Measurements from ENCODE around the gene PGD.

PGD gene

DNA sequence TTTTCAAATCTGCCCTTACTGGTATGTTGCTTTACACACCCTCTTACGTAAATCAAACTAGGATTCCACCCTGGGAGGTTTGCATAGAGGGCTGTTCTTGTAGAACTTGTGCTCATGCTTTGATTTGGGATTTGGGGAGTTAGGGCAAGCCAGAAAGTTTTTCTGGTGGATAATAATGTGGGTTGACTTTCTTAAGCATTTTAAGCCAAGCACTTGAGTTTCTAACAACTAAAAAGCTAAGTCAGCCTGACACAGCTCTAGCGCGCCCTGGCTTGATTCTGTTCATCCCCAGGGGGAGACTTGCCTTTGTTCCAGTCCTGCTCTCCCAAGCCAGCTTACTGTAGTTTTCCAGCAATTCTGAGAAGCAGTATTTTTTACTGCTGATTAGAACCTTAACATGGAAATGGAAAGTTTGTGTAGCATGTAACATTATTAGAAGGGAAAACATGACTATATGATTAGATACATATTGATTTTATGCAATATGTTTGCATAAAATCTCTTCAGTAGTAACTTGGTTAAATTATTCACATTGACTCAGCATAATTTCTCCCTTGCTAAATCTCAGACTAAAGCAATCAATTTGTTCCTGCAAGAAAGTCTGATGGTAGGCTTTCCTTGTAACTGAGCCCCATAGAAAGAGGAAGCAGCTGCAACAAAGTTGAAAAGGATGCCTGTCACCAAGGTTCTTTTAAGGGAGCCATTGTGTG lies 11.0 kb upstream of the PGD start:
- TF ChIP-seq ZNF565 (CRISPR knock-in tag; conservative IDR thresholded peaks at IDR 0.05; ENCODE audit: low read depth) (no peak), ISL1 (CRISPR knock-in tag; IDR thresholded peaks at IDR 0.05) (no peak), CSDC2 (CRISPR knock-in tag; IDR thresholded peaks at IDR 0.05) (no peak), ZFP3 (CRISPR knock-in tag; IDR thresholded peaks at IDR 0.05) (no peak), ZNF8 (CRISPR knock-in tag; IDR thresholded peaks at IDR 0.05) (no peak)
- TF ChIP-seq, protein P1, sequence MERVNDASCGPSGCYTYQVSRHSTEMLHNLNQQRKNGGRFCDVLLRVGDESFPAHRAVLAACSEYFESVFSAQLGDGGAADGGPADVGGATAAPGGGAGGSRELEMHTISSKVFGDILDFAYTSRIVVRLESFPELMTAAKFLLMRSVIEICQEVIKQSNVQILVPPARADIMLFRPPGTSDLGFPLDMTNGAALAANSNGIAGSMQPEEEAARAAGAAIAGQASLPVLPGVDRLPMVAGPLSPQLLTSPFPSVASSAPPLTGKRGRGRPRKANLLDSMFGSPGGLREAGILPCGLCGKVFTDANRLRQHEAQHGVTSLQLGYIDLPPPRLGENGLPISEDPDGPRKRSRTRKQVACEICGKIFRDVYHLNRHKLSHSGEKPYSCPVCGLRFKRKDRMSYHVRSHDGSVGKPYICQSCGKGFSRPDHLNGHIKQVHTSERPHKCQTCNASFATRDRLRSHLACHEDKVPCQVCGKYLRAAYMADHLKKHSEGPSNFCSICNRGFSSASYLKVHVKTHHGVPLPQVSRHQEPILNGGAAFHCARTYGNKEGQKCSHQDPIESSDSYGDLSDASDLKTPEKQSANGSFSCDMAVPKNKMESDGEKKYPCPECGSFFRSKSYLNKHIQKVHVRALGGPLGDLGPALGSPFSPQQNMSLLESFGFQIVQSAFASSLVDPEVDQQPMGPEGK (CRISPR knock-in tag; IDR thresholded peaks at IDR 0.05; ENCODE audit: borderline replicate concordance): no peak
- peak; percentile 87 for ATAC-seq

DNA sequence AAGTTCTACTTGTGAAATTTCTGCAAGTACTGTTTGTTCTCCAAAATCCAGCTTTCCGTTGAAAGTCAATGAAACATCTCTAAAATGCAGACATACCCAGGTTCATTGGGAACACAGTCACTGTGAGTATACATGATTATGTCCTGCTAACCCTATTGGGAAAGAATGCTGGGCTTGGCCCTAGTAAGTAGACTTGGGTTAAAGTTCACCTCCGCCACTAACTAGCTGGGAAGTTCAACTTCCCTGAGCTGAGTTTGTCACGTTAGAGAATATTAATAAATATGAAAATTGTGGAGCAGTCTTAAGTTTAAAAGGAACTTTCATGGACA lies 10.5 kb upstream of the PGD start:
- TF ChIP-seq BACH2 (CRISPR knock-in tag; IDR thresholded peaks at IDR 0.05; ENCODE audit: borderline replicate concordance) (no peak), GLIS3 (CRISPR knock-in tag; IDR thresholded peaks at IDR 0.05) (no peak), ARNTL (CRISPR knock-in tag; IDR thresholded peaks at IDR 0.05; ENCODE audit: borderline replicate concordance, low read depth) (no peak), PPARA (CRISPR knock-in tag; IDR thresholded peaks at IDR 0.05; ENCODE audit: borderline replicate concordance) (no peak), ZFP3 (CRISPR knock-in tag; IDR thresholded peaks at IDR 0.05) (no peak), SNAI2 (CRISPR knock-in tag; IDR thresholded peaks at IDR 0.05) (no peak), TCF4 (CRISPR knock-in tag; IDR thresholded peaks at IDR 0.05; ENCODE audit: borderline replicate concordance) (no peak), RARB (CRISPR knock-in tag; IDR thresholded peaks at IDR 0.05) (no peak), OSR1 (CRISPR knock-in tag; IDR thresholded peaks at IDR 0.05) (no peak), ZNF565 (CRISPR knock-in tag; conservative IDR thresholded peaks at IDR 0.05; ENCODE audit: low read depth) (no peak), ZNF8 (CRISPR knock-in tag; IDR thresholded peaks at IDR 0.05) (no peak), ZNF70 (CRISPR knock-in tag; IDR thresholded peaks at IDR 0.05) (no peak), TOX (CRISPR knock-in tag; IDR thresholded peaks at IDR 0.05; ENCODE audit: borderline replicate concordance) (no peak)
- TF ChIP-seq, protein P2, sequence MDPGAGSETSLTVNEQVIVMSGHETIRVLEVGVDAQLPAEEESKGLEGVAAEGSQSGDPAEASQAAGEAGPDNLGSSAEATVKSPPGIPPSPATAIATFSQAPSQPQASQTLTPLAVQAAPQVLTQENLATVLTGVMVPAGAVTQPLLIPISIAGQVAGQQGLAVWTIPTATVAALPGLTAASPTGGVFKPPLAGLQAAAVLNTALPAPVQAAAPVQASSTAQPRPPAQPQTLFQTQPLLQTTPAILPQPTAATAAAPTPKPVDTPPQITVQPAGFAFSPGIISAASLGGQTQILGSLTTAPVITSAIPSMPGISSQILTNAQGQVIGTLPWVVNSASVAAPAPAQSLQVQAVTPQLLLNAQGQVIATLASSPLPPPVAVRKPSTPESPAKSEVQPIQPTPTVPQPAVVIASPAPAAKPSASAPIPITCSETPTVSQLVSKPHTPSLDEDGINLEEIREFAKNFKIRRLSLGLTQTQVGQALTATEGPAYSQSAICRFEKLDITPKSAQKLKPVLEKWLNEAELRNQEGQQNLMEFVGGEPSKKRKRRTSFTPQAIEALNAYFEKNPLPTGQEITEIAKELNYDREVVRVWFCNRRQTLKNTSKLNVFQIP (CRISPR knock-in tag; IDR thresholded peaks at IDR 0.05; ENCODE audit: borderline replicate concordance, low read depth): no peak
- TF ChIP-seq, protein P3, sequence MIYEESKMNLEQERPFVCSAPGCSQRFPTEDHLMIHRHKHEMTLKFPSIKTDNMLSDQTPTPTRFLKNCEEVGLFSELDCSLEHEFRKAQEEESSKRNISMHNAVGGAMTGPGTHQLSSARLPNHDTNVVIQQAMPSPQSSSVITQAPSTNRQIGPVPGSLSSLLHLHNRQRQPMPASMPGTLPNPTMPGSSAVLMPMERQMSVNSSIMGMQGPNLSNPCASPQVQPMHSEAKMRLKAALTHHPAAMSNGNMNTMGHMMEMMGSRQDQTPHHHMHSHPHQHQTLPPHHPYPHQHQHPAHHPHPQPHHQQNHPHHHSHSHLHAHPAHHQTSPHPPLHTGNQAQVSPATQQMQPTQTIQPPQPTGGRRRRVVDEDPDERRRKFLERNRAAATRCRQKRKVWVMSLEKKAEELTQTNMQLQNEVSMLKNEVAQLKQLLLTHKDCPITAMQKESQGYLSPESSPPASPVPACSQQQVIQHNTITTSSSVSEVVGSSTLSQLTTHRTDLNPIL (CRISPR knock-in tag; IDR thresholded peaks at IDR 0.05; ENCODE audit: low read depth): no peak
- TF ChIP-seq, protein P4, sequence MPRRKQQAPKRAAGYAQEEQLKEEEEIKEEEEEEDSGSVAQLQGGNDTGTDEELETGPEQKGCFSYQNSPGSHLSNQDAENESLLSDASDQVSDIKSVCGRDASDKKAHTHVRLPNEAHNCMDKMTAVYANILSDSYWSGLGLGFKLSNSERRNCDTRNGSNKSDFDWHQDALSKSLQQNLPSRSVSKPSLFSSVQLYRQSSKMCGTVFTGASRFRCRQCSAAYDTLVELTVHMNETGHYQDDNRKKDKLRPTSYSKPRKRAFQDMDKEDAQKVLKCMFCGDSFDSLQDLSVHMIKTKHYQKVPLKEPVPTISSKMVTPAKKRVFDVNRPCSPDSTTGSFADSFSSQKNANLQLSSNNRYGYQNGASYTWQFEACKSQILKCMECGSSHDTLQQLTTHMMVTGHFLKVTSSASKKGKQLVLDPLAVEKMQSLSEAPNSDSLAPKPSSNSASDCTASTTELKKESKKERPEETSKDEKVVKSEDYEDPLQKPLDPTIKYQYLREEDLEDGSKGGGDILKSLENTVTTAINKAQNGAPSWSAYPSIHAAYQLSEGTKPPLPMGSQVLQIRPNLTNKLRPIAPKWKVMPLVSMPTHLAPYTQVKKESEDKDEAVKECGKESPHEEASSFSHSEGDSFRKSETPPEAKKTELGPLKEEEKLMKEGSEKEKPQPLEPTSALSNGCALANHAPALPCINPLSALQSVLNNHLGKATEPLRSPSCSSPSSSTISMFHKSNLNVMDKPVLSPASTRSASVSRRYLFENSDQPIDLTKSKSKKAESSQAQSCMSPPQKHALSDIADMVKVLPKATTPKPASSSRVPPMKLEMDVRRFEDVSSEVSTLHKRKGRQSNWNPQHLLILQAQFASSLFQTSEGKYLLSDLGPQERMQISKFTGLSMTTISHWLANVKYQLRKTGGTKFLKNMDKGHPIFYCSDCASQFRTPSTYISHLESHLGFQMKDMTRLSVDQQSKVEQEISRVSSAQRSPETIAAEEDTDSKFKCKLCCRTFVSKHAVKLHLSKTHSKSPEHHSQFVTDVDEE (CRISPR knock-in tag; IDR thresholded peaks at IDR 0.05): no peak
- TF ChIP-seq, protein P1 (CRISPR knock-in tag; IDR thresholded peaks at IDR 0.05; ENCODE audit: borderline replicate concordance): no peak
- ATAC-seq: no peak

DNA sequence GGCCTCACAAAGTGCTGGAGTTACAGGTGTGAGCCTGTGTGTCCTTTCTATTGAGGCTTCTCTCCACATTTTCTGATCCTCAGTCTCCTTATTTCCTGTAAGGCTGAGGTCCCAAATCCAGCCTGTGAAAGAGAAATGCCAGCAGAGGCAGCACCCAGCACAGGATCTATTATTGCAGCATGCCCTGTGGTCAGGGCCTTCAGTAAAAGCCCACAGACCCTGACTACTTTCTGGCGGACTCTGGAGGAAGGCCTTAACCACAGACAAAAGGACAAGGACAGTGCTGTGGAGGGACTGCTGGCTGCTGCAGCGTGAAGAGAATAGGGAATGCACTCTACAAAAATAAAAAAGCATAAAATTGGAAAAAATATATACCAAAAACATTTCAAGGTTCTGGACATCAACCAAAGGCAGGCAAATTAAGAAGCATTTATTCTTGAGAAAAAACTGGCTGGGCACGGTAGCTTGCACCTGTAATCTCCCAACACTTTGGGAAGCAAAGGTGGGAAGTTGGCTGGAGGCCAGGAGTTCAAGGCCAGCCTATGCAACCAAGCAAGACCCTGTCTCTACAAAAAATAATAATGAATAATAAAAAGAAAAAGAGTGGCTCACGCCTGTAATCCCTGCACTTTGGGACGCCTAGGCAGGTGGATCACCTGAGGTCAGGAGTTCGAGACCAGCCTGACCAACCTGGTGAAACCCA lies 9.4 kb upstream of the PGD start:
- ATAC-seq: no peak
- TF ChIP-seq TOX (CRISPR knock-in tag; IDR thresholded peaks at IDR 0.05; ENCODE audit: borderline replicate concordance): no peak
- no peak for TF ChIP-seq ZFP30 (CRISPR knock-in tag; IDR thresholded peaks at IDR 0.05)
- TF ChIP-seq, protein P2 (CRISPR knock-in tag; IDR thresholded peaks at IDR 0.05; ENCODE audit: borderline replicate concordance, low read depth): no peak
- TF ChIP-seq RARB (CRISPR knock-in tag; IDR thresholded peaks at IDR 0.05): no peak
- TF ChIP-seq ZFP3 (CRISPR knock-in tag; IDR thresholded peaks at IDR 0.05): no peak
- TF ChIP-seq ESRRG (CRISPR knock-in tag; IDR thresholded peaks at IDR 0.05): no peak
- no peak for TF ChIP-seq ISL1 (CRISPR knock-in tag; IDR thresholded peaks at IDR 0.05)
- TF ChIP-seq, protein P4 (CRISPR knock-in tag; IDR thresholded peaks at IDR 0.05): no peak
- no peak for TF ChIP-seq ZNF565 (CRISPR knock-in tag; conservative IDR thresholded peaks at IDR 0.05; ENCODE audit: low read depth)
- no peak for TF ChIP-seq ZNF8 (CRISPR knock-in tag; IDR thresholded peaks at IDR 0.05)
- TF ChIP-seq SNAI2 (CRISPR knock-in tag; IDR thresholded peaks at IDR 0.05): no peak
- no peak for TF ChIP-seq OSR1 (CRISPR knock-in tag; IDR thresholded peaks at IDR 0.05)
- TF ChIP-seq TCF4 (CRISPR knock-in tag; IDR thresholded peaks at IDR 0.05; ENCODE audit: borderline replicate concordance): no peak
